Ovary (tissue), 9 donors: ENCODE measurements around the gene GOLGA6A. TPM values are rescaled to one million over a fixed set of nuclear protein-coding genes. Genes with fewer than 3 reads are reported as not detected.

Source experiments
- DNase-seq, 5 donors: peaks; one replicate each; pipeline ENCODE4 v3.0.0-alpha.2; 2019 to 2020
- H3K27ac ChIP-seq, 2 donors: fragments of 200-600 bp; one replicate each; pipeline versions ENCODE4 v1.5.1 to v1.8.0; 2019 to 2022
- H3K27me3 ChIP-seq: fragments of 200-600 bp; one replicate; pipeline ENCODE4 v1.8.0; 2022
- H3K36me3 ChIP-seq: fragments of 200-600 bp; sonication (generic); one replicate; pipeline ENCODE4 v1.5.1; 2019
- H3K4me1 ChIP-seq: one replicate; pipeline ENCODE4 v1.8.1; 2013; ENCODE audit warnings: mild to moderate bottlenecking, moderate library complexity; ENCODE audit not compliant: insufficient read depth
- H3K4me3 ChIP-seq: fragments of 200-600 bp; sonication (generic); one replicate; pipeline ENCODE4 v1.5.1; 2017
- H3K9me3 ChIP-seq, 2 donors: fragments of 200-600 bp in 1 of 2; sonication (generic) in 1 of 2; one replicate each; pipeline versions ENCODE4 v1.5.1 to v1.8.1; 2013 to 2019; ENCODE audit warnings: mild to moderate bottlenecking in 1 of 2, moderate library complexity in 1 of 2
- POLR2A ChIP-seq: fragments of 450-650 bp; IDR thresholded peaks from one replicate; pipeline ENCODE4 v1.6.1; 2017; ENCODE audit warnings: antibody characterized with exemption, mild to moderate bottlenecking, moderate library complexity
- WGBS, 3 donors: extraction: QIAGEN DNeasy Blood & Tissue Kit in 1 of 3; methylation state at CpG; one replicate each; pipeline versions ENCODE4 v1.1.5 to v1.1.7; 2013 to 2017; 5-methylcytosine and 5-hydroxymethylcytosine counted together
- intact Hi-C, 4 donors: fragments of 100-400 bp; cut with DNase I; formaldehyde crosslinking; loops; one replicate each; pipeline versions ENCODE4 v1.11.0 to v1.15.1; 2022 to 2023
- polyA plus RNA-seq, 2 donors: library from polyadenylated mRNA; stranded (reverse); fragments of 200-250 nt in 1 of 2; fragments of 350-450 nt in 1 of 2; fragmentation: Illumina TruSeq in 1 of 2; extraction: RNeasy Lipid Tissue Mini Kit (QIAGEN cat#74804) in 1 of 2; gene quantifications; one replicate each; pipeline ENCODE4 v1.2.3, GENCODE V29; 2013 to 2014
- small RNA-seq: library from RNA; depleted of rRNA; stranded (forward); fragments of <200 nt; gene quantifications from one replicate; pipeline ENCODE3, GENCODE V24; 2016
- total RNA-seq, 7 donors: library from RNA; depleted of rRNA in 2 of 7; stranded (reverse); fragments of >200 nt in 2 of 7; fragmentation: NEBNext Ultra II Directional in 3 of 7; extraction: Animal tissue kit (Norgen Biotek cat#: 25700) in 3 of 7; gene quantifications; one replicate each; pipeline versions ENCODE4 v1.1.0 to v1.2.4, GENCODE V29; 2016 to 2023
- TF ChIP-seq, protein P1 (sequence below), 3 donors: fragments of 450-650 bp in 2 of 3; fragments of 200-600 bp in 1 of 3; IDR thresholded peaks; one replicate each; pipeline versions ENCODE4 v1.5.1 to v1.8.0; 2016 to 2022; ENCODE audit warnings: antibody characterized with exemption in 3 of 3, mild to moderate bottlenecking in 1 of 3
- donor health status: DM: no; HTN: no; CAD: no; lungs with moderate emphysema.
- donor health status: DM: no; HTN: no; CAD: no.
- donor health status: Bipolar disorder and iron deficiency.
- donor health status: DM: yes; HTN: yes; CAD: no.
- donor health status: DM: no; HTN: no; CAD: no.
- donor health status: DM: yes; HTN: yes; CAD: no.

The GOLGA6A gene
- total and polyA plus RNA-seq, 9 donors = 0.04 to 0.48 (median 0.37) TPM; not detected in 6

DNA sequence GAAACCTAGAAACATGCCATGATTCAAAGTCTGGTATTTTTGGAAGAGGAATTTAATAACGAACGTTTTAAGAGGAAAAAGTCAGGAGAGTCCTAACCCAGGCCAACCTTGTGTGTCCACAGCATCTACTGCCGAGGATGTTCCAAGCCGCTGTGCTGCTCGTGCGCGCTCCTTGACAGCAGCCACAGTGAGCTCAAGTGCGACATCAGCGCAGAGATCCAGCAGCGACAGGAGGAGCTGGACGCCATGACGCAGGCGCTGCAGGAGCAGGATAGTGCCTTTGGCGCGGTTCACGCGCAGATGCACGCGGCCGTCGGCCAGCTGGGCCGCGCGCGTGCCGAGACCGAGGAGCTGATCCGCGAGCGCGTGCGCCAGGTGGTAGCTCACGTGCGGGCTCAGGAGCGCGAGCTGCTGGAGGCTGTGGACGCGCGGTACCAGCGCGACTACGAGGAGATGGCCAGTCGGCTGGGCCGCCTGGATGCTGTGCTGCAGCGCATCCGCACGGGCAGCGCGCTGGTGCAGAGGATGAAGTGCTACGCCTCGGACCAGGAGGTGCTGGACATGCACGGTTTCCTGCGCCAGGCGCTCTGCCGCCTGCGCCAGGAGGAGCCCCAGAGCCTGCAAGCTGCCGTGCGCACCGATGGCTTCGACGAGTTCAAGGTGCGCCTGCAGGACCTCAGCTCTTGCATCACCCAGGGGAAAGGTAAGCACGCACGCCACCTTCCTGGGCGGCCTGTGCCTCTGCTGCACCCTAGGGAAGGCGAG is 59.5 kb downstream of the GOLGA6A start:
- H3K27ac ChIP-seq = no peak overlapping the region
- no peaks in the 10 kb centered on the region for H3K9me3 ChIP-seq
- 93% methylated on average over 66 of the region's 66 CpGs for WGBS, 3 donors
- H3K4me3 ChIP-seq = no peak overlapping the region
- peaks cover 4% of the 10 kb centered on the region for H3K4me1 ChIP-seq
- intact Hi-C loops = no loop called here
- H3K27me3 ChIP-seq = no peaks in the 10 kb centered on the region
- no peak for DNase-seq
- H3K36me3 ChIP-seq = no peaks in the 10 kb centered on the region
- TF ChIP-seq POLR2A = no peak
- TF ChIP-seq, protein P1, sequence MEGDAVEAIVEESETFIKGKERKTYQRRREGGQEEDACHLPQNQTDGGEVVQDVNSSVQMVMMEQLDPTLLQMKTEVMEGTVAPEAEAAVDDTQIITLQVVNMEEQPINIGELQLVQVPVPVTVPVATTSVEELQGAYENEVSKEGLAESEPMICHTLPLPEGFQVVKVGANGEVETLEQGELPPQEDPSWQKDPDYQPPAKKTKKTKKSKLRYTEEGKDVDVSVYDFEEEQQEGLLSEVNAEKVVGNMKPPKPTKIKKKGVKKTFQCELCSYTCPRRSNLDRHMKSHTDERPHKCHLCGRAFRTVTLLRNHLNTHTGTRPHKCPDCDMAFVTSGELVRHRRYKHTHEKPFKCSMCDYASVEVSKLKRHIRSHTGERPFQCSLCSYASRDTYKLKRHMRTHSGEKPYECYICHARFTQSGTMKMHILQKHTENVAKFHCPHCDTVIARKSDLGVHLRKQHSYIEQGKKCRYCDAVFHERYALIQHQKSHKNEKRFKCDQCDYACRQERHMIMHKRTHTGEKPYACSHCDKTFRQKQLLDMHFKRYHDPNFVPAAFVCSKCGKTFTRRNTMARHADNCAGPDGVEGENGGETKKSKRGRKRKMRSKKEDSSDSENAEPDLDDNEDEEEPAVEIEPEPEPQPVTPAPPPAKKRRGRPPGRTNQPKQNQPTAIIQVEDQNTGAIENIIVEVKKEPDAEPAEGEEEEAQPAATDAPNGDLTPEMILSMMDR (IDR thresholded peaks at IDR 0.05) = no peak

Small RNAs within 50 kb of the gene (small RNA-seq; reads per million reads assigned to genes)
- gene RN7SL429P = not detected

Other genes with a start within 250 kb of the GOLGA6A start
- gene TBC1D21, start 209.0 kb downstream of the GOLGA6A start, total RNA-seq = not detected
- gene TBC1D21, start 209.0 kb downstream of the GOLGA6A start, polyA plus RNA-seq = not detected
- 10 to 100 TPM; 10.1 to 33.8 (median 19.9) TPM for gene LOXL1, start 156.1 kb downstream of the GOLGA6A start, total RNA-seq
- gene LOXL1, start 156.1 kb downstream of the GOLGA6A start, polyA plus RNA-seq = 10 to 100 TPM; 16.1 to 17.0 TPM
- gene STOML1, start 90.3 kb downstream of the GOLGA6A start, total RNA-seq = 10 to 100 TPM in 5 of 7 donors, 1 to 10 TPM in 2; 6.0 to 22.9 (median 13.3) TPM
- 10 to 100 TPM in 1 of 2 donors, 1 to 10 TPM in 1; 2.1 to 12.1 TPM for gene STOML1, start 90.3 kb downstream of the GOLGA6A start, polyA plus RNA-seq
- gene PML, start 87.8 kb downstream of the GOLGA6A start, total RNA-seq = 10 to 100 TPM; 37.4 to 60.8 (median 51.7) TPM
- gene PML, start 87.8 kb downstream of the GOLGA6A start, polyA plus RNA-seq = 10 to 100 TPM; 20.7 to 26.0 TPM
- gene ISLR2, start 48.0 kb upstream of the GOLGA6A start, total RNA-seq = 1 to 10 TPM in 2 of 7 donors, under 1 TPM in 4, not detected in 1; 0.11 to 1.1 (median 0.57) TPM
- under 1 TPM; 0.27 to 0.43 TPM for gene ISLR2, start 48.0 kb upstream of the GOLGA6A start, polyA plus RNA-seq
- 100 to 1,000 TPM; 108 to 314 (median 156) TPM for gene ISLR, start 91.2 kb upstream of the GOLGA6A start, total RNA-seq
- 100 to 1,000 TPM in 1 of 2 donors, 10 to 100 TPM in 1; 82.4 to 150 TPM for gene ISLR, start 91.2 kb upstream of the GOLGA6A start, polyA plus RNA-seq
- 1 to 10 TPM in 3 of 7 donors, under 1 TPM in 4; 0.20 to 2.8 (median 0.87) TPM for gene STRA6, start 120.2 kb upstream of the GOLGA6A start, total RNA-seq
- under 1 TPM; 0.47 to 0.64 TPM for gene STRA6, start 120.2 kb upstream of the GOLGA6A start, polyA plus RNA-seq
- 10 to 100 TPM in 1 of 7 donors, 1 to 10 TPM in 3, under 1 TPM in 1, not detected in 2; 0.74 to 24.7 (median 2.7) TPM for gene CCDC33, start 153.8 kb upstream of the GOLGA6A start, total RNA-seq
- under 1 TPM in 1 of 2 donors, not detected in 1; 0.10 TPM for gene CCDC33, start 153.8 kb upstream of the GOLGA6A start, polyA plus RNA-seq